Fibroblast of the conjunctiva (primary cell): ENCODE data around the gene XCL2.

ENCODE experiments used
- DNase-seq: peaks from one replicate; pipeline ENCODE4 v3.0.0-alpha.2; 2010; ENCODE audit warnings: low read depth

The XCL2 gene

DNA sequence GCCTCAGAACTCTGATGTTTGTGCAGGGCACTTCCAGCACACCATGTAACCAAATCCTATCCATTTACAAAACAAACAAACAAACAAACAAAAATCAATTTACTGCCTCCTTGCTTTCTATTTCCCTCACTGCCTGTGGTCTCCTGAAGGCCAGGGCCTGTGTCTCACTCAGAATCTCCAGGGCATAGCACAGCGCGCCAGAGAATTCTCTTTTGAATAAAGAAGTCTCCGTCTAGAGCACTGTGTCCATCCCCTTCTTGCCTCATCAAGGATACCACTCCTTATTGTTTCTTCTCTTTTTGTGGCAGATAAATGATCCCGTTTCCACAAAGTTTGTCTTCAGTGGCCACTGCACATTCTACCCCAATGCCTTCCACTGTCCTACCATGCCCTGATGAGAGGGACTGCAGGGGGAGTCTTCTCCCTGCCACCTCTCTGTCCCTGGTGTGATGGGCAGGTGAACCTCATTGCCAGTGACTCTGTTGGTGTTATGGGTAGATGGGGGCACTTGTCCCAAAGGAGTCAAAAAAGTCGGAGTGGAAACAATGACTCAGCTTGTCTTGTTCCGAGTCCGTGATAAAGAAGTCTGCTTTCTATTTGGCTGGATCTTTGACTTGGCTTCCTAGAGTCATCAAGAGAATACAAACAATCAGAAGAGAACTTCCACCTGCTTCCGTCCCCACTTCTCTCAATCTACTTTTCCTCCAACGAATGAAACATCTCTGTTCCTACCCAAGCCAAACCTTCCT, 30.0 kb downstream of the XCL2 start:
- no peak for DNase-seq

- DNase-seq = no peak
Measured at GRCh38 chr1:168512864-168513595, 30.8 kb downstream of the XCL2 start.

- DNase-seq = no peak
Measured at GRCh38 chr1:168509875-168510791, 33.7 kb downstream of the XCL2 start.

DNA sequence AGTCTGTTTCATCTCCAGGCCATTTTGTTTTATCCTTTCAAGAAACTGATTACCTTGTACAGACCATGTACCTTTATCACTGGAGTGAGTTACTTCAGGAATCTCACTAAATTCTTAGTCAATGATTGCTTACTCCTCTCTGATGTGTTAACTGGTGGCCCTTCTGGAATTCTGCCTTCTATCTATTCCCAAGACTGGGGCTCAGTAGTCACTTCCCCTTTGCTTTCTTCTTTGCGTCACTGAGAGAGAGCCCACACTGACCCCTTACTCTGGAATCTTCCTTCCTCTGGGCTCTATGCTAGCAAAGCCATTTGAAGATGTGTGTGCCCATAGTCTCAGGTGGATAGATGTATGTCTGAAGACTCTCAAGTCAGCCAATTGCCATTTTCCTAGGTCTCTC, 34.6 kb downstream of the XCL2 start:
- DNase-seq = no peak

GRCh38 chr1:168507828-168508227, 36.0 kb downstream of the XCL2 start:
- no peak for DNase-seq

GRCh38 chr1:168507231-168507630, 36.6 kb downstream of the XCL2 start:
- DNase-seq = no peak

- peak; percentile 8 for DNase-seq
Measured at GRCh38 chr1:168506204-168506819, 37.5 kb downstream of the XCL2 start.

DNA sequence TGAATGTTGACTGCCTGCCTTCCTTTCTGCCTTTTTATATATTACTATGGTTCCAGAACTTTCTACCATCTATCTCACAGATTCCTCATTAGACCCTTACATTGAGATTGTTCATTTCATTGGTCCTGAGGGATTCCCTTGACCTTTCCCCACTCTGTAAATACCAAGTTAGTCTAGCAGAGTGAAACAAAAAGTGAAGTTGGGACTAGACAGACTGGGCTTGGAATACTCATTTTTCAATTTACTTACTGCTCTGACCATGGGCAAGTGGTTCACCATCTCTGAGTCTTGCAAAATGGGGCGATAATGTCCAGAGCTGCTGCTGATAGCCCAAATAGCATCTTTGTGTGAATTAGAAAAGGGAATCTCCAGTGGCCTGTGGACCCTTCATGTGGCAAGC, 38.8 kb downstream of the XCL2 start:
- no peak for DNase-seq

- peak; percentile 36 for DNase-seq
Measured at GRCh38 chr1:168504064-168504837, 39.5 kb downstream of the XCL2 start.

- no peak for DNase-seq
Measured at GRCh38 chr1:168499688-168500049, 44.1 kb downstream of the XCL2 start.

- DNase-seq = no peak
Measured at GRCh38 chr1:168498956-168499687, 44.7 kb downstream of the XCL2 start.

DNA sequence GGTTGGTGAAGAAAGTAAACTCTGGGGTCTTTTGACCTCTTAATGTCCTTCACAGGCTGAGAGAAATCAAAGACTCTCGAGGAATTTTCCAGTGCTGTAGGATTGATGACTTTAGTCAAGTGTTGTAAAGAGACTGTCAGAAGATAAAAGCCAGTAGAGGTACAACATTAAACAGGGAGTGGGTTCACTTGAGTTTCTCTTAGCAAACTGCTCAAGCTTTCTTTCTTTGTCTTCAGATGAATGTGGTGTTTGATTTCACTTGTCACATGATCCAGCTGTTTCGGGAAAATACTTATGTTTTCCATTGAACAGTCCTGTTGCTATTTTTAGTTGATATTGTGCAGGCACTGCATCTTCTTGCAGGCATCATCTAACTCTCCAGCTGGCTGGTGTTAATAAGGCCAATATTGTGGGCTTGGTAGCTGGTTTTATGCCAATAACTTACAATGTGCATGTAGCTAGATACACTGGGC, 45.6 kb downstream of the XCL2 start:
- DNase-seq = peak; percentile 57

- DNase-seq = no peak
Measured at GRCh38 chr1:168497376-168497950, 46.3 kb downstream of the XCL2 start.

DNA sequence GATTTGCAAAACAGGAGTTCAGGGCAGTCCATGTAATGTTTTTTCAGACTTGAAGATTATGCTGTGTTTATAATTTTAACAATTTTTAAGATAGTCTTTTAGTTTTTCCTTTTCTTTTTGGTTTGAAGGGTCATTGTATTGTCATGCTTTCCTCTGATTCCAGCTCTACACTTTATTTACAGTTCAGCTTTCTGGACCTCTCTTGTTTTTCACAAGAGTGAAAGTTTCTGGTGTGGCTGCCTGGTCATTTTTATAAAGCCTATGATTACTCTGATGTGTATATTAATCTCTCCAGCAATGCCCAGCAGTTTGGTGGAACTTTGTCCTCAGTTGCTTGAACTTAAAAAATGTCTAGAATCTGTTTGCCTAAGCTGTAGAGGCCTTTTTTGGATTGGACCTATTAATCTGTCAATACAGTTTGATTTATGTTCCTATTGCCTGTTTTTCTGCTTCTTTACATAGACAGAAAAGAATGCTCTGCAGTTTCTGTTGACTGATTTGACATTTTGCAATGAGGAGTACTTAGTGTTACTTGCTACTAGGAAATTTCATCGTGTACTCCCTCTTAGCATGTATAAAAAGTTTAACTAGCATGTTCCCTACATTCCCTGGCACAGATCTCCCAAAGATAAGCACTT, 52.2 kb downstream of the XCL2 start:
- no peak for DNase-seq
